ENCODE data around the gene PRR16.

Gene PRR16

GRCh38 chr5:120512791-120513650 is 48.9 kb downstream of the PRR16 start:
- no peak for DNase-seq (ENCODE audit: low read depth in 2 of 2, low spot score in 1 of 2)

GRCh38 chr5:120516805-120517204 is 52.7 kb downstream of the PRR16 start:
- no peak for DNase-seq (ENCODE audit: low read depth in 2 of 2, low spot score in 1 of 2)

- DNase-seq (ENCODE audit: low read depth in 2 of 2, low spot score in 1 of 2) = no peak
These were observed 53.6 kb downstream of the PRR16 start for GRCh38 chr5:120517607-120518252.

- no peak for DNase-seq (ENCODE audit: low read depth in 2 of 2, low spot score in 1 of 2)
These were observed 54.5 kb downstream of the PRR16 start for GRCh38 chr5:120518581-120518980.

- no peak for DNase-seq (ENCODE audit: low read depth in 2 of 2, low spot score in 1 of 2)
These were observed 63.2 kb downstream of the PRR16 start for GRCh38 chr5:120527251-120527650.

GRCh38 chr5:120528609-120529008 is 64.5 kb downstream of the PRR16 start:
- DNase-seq (ENCODE audit: low read depth in 2 of 2, low spot score in 1 of 2) = no peak

- DNase-seq (ENCODE audit: low read depth in 2 of 2, low spot score in 1 of 2) = no peak
These were observed 65.3 kb downstream of the PRR16 start for GRCh38 chr5:120529386-120529785.

- no peak for DNase-seq (ENCODE audit: low read depth in 2 of 2, low spot score in 1 of 2)
These were observed 67.1 kb downstream of the PRR16 start for GRCh38 chr5:120531215-120531614.

- no peak for DNase-seq (ENCODE audit: low read depth in 2 of 2, low spot score in 1 of 2)
These were observed 68.7 kb downstream of the PRR16 start for GRCh38 chr5:120532835-120533234.

GRCh38 chr5:120533581-120533980 is 69.5 kb downstream of the PRR16 start:
- DNase-seq (ENCODE audit: low read depth in 2 of 2, low spot score in 1 of 2) = no peak

GRCh38 chr5:120535900-120536299 is 71.8 kb downstream of the PRR16 start:
- DNase-seq (ENCODE audit: low read depth in 2 of 2, low spot score in 1 of 2) = no peak

GRCh38 chr5:120538149-120538548 is 74.0 kb downstream of the PRR16 start:
- DNase-seq (ENCODE audit: low read depth in 2 of 2, low spot score in 1 of 2) = no peak

GRCh38 chr5:120538644-120539043 is 74.5 kb downstream of the PRR16 start:
- DNase-seq (ENCODE audit: low read depth in 2 of 2, low spot score in 1 of 2) = no peak

GRCh38 chr5:120539471-120539870 is 75.4 kb downstream of the PRR16 start:
- DNase-seq (ENCODE audit: low read depth in 2 of 2, low spot score in 1 of 2) = no peak

GRCh38 chr5:120540097-120540496 is 76.0 kb downstream of the PRR16 start:
- no peak for DNase-seq (ENCODE audit: low read depth in 2 of 2, low spot score in 1 of 2)

- DNase-seq (ENCODE audit: low read depth in 2 of 2, low spot score in 1 of 2) = no peak
These were observed 79.9 kb downstream of the PRR16 start for GRCh38 chr5:120544043-120544442.

- DNase-seq (ENCODE audit: low read depth in 2 of 2, low spot score in 1 of 2) = no peak
These were observed 80.9 kb downstream of the PRR16 start for GRCh38 chr5:120545007-120545406.

- no peak for DNase-seq (ENCODE audit: low read depth in 2 of 2, low spot score in 1 of 2)
These were observed 81.9 kb downstream of the PRR16 start for GRCh38 chr5:120545951-120546350.

- no peak for DNase-seq (ENCODE audit: low read depth in 2 of 2, low spot score in 1 of 2)
These were observed 82.8 kb downstream of the PRR16 start for GRCh38 chr5:120546922-120547321.

- no peak for DNase-seq (ENCODE audit: low read depth in 2 of 2, low spot score in 1 of 2)
These were observed 86.3 kb downstream of the PRR16 start for GRCh38 chr5:120550358-120550757.

- DNase-seq (ENCODE audit: low read depth in 2 of 2, low spot score in 1 of 2) = no peak
These were observed 88.5 kb downstream of the PRR16 start for GRCh38 chr5:120552638-120553037.

GRCh38 chr5:120555345-120555744 is 91.2 kb downstream of the PRR16 start:
- DNase-seq (ENCODE audit: low read depth in 2 of 2, low spot score in 1 of 2) = no peak

GRCh38 chr5:120564013-120564412 is 99.9 kb downstream of the PRR16 start:
- DNase-seq (ENCODE audit: low read depth in 2 of 2, low spot score in 1 of 2) = no peak
